Aorta (tissue), 5 donors: ENCODE results near the gene TLCD5. TPM values are rescaled to one million over a fixed set of nuclear protein-coding genes. Genes with fewer than 3 reads are reported as not detected.
A peak's percentile ranks its signal among the peaks of the same experiment; 100 is the strongest.

Source experiments
- ATAC-seq: fragments of 200-7000 bp; cut with Tn5 transposase; one replicate; pipeline ENCODE4 v1.9.1; 2022; ENCODE audit warnings: moderate library complexity; ENCODE audit not compliant: low FRiP score
- DNase-seq, 2 donors: peaks; one replicate each; pipeline ENCODE4 v3.0.0-alpha.2; 2020
- H3K27ac ChIP-seq, 2 donors: one replicate each; pipeline ENCODE4 v1.5.1; 2013; ENCODE audit warnings: low read length in 2 of 2, mild to moderate bottlenecking in 2 of 2, moderate library complexity in 2 of 2, control low read depth in 1 of 2, inconsistent platforms in 1 of 2, low read depth in 1 of 2
- H3K27me3 ChIP-seq, 2 donors: one replicate each; pipeline ENCODE4 v1.6.1; 2013; ENCODE audit warnings: control low read depth in 1 of 2, low read length in 1 of 2, mild to moderate bottlenecking in 1 of 2, moderate library complexity in 1 of 2; ENCODE audit not compliant: insufficient read depth in 2 of 2, control insufficient read depth in 1 of 2
- H3K36me3 ChIP-seq, 2 donors: one replicate each; pipeline ENCODE4 v1.6.1; 2013; ENCODE audit warnings: control low read depth in 1 of 2, low read length in 1 of 2, mild to moderate bottlenecking in 1 of 2; ENCODE audit not compliant: insufficient read depth in 2 of 2, control insufficient read depth in 1 of 2
- H3K4me1 ChIP-seq, 2 donors: one replicate each; pipeline ENCODE4 v1.6.1; 2013; ENCODE audit warnings: low read length in 2 of 2, control low read depth in 1 of 2, mild to moderate bottlenecking in 1 of 2, moderate library complexity in 1 of 2; ENCODE audit not compliant: insufficient read depth in 2 of 2, control insufficient read depth in 1 of 2
- H3K4me3 ChIP-seq, 2 donors: one replicate each; pipeline ENCODE4 v1.5.1; 2013; ENCODE audit warnings: low read length in 2 of 2, control low read depth in 1 of 2, mild to moderate bottlenecking in 1 of 2
- H3K9me3 ChIP-seq: one replicate; pipeline ENCODE4 v1.6.1; 2013; ENCODE audit warnings: mild to moderate bottlenecking, low read length; ENCODE audit not compliant: control insufficient read depth
- WGBS, 2 donors: extraction: QIAGEN DNeasy Blood & Tissue Kit; methylation state at CpG; one replicate each; pipeline ENCODE4 v1.1.7; 2013; 5-methylcytosine and 5-hydroxymethylcytosine counted together
- intact Hi-C, 2 donors: fragments of 100-400 bp; cut with DNase I; formaldehyde crosslinking; loops; one replicate each; pipeline versions ENCODE4 v1.14.2 to v1.15.0; 2022
- polyA plus RNA-seq, 2 donors: library from polyadenylated mRNA; stranded (reverse); fragments of 200-250 nt; gene quantifications; one replicate each; pipeline ENCODE4 v1.2.3, GENCODE V29; 2013
- total RNA-seq, 2 donors: library from RNA; stranded (reverse); fragmentation: NEBNext Ultra II Directional; extraction: Animal tissue kit (Norgen Biotek cat#: 25700); gene quantifications; one replicate each; pipeline ENCODE4 v1.2.1, GENCODE V29; 2021
- donor health status: healthy with polysubstance abuse.
- donor health status: Bipolar disorder and iron deficiency.
- donor health status: DM: no; HTN: no; CAD: no.
- donor health status: DM: no; HTN: no; CAD: no.
- donor health status: DM: yes; HTN: yes; CAD: no.

Gene TLCD5
- total and polyA plus RNA-seq, 4 donors: 2.3 to 10.5 (median 7.0) TPM

- no peak overlapping the region for H3K4me3 ChIP-seq
- no peaks in the 10 kb centered on the region for H3K27me3 ChIP-seq
- no peaks in the 10 kb centered on the region for H3K4me1 ChIP-seq
- 3 to 4% methylated on average over 8 of the region's 8 CpGs for WGBS, 2 donors
- no peaks in the 10 kb centered on the region for H3K9me3 ChIP-seq
- no peaks in the 10 kb centered on the region for H3K36me3 ChIP-seq
- ATAC-seq (peak; percentile 81), DNase-seq (peak in 1 of 2 donors; percentile 65)
- H3K27ac ChIP-seq: peak overlapping the region in 1 of 2 donors; percentile 55
- intact Hi-C loops: no loop called here
Measured at GRCh38 chr11:120316880-120317688, 8.0 kb upstream of the TLCD5 start.

DNA sequence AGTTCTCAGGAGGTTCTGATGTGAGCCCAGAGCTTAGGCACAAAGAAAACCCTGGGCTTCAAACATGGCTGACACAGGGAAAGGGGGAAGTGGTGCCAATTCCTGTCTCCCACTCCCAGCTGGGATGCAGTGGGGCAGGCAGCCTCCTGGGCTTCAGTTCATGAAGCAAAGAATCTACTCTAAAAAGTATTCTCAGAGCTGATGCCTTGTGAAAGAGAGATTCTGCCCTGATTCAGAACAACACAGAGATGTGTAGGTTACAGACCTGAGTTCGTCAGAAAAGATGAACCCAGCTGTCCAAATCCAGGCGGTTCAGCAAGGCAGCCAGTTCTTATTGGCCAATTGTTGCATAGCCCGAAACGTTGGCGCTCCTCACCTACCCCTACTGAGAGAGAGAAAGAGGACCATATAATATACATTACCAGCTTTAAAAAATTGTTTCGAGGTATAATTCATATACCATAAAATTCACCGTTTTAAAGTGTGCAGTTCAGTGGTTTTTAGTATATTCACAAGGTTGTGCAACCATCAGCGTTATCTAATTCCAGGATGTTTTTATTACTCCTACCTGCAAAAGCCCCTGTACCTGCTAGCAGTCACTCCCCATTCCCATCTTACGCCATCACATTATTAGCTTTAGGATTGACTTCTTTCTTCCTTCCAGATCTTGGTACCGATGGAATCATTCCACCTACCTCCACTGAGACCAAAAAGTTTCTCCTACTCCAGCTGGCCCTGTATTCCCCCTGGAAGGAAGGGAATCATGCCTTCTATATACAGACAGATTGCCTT is 7.2 kb upstream of the TLCD5 start:
- Histone ChIP-seq H3K4me1 (no peaks in the 10 kb centered on the region), H3K9me3 (no peaks in the 10 kb centered on the region), H3K4me3 (no peak overlapping the region), H3K27ac (peak overlapping the region in 1 of 2 donors; percentile 55), H3K36me3 (no peaks in the 10 kb centered on the region), H3K27me3 (no peaks in the 10 kb centered on the region)
- DNase-seq: no peak
- intact Hi-C loops: no loop called here
- WGBS, 2 donors: 78 to 80% methylated on average over 10 of the region's 10 CpGs
- ATAC-seq: no peak

DNA sequence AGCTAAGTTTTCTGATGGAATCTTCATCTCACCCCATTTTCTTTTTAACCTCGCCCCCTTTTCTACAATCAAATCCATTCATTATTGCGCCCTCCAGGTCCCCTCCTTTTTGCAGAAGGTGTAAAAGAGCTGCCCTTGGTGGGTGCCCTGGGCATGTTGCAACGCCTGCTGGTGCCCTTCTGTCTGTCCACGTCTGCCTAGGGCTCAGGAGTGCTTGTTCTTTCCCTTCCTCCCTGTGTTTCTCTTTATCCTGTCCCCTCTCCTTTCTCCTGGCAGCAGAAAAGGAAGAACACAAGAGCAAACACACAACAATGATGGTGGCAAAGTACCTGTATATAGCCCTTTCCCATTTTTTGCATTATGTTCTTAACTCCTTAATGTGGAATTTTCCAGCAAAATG is 6.2 kb upstream of the TLCD5 start:
- ATAC-seq (no peak), DNase-seq (no peak)
- intact Hi-C loops: no loop called here
- Histone ChIP-seq H3K27ac (no peak overlapping the region), H3K27me3 (no peaks in the 10 kb centered on the region), H3K36me3 (no peaks in the 10 kb centered on the region), H3K4me3 (no peak overlapping the region), H3K9me3 (no peaks in the 10 kb centered on the region), H3K4me1 (no peaks in the 10 kb centered on the region)
- 90 to 93% methylated on average over 4 of the region's 4 CpGs for WGBS, 2 donors

DNA sequence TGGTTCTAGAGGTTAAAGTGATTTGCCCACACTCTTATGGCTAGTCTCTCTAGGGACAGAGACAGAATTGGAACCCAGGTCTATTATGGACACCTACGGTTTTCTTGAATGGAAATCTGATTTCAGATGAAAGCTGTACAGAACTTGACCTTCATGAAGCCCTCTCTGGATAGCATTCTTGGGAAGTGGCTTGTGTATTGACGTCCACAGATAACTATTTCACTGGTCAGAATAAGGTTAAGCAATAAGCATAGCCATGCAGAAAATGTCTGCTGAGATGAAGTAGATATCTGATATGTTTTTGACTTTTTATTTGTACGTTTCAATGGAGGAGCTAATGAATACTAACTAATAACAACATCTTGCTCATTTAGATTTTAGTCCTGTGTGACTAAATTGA is 1.1 kb downstream of the TLCD5 start:
- H3K4me1 ChIP-seq: peaks cover 0 to under 1% of the 10 kb centered on the region in 2 donors
- intact Hi-C loops: no loop called here
- peak overlapping the region in 1 of 2 donors; percentile 65 for H3K27ac ChIP-seq
- H3K36me3 ChIP-seq: peaks cover 0 to 5% of the 10 kb centered on the region in 2 donors
- no peaks in the 10 kb centered on the region for H3K9me3 ChIP-seq
- no peak for ATAC-seq
- H3K4me3 ChIP-seq: peak overlapping the region in 1 of 2 donors; percentile 70
- no peaks in the 10 kb centered on the region for H3K27me3 ChIP-seq
- WGBS, 2 donors: 6 to 7% methylated on average over 3 of the region's 3 CpGs
- no peak for DNase-seq

- H3K36me3 ChIP-seq: peaks cover 0 to 5% of the 10 kb centered on the region in 2 donors
- no peaks in the 10 kb centered on the region for H3K27me3 ChIP-seq
- H3K9me3 ChIP-seq: no peaks in the 10 kb centered on the region
- no peak for DNase-seq
- H3K27ac ChIP-seq: no peak overlapping the region
- peaks cover 0 to 3% of the 10 kb centered on the region in 2 donors for H3K4me1 ChIP-seq
- intact Hi-C loops: no loop called here
- 6 to 9% methylated on average over 4 of the region's 4 CpGs for WGBS, 2 donors
- no peak for ATAC-seq
- no peak overlapping the region for H3K4me3 ChIP-seq
Measured at GRCh38 chr11:120326845-120327281, 1.8 kb downstream of the TLCD5 start.

DNA sequence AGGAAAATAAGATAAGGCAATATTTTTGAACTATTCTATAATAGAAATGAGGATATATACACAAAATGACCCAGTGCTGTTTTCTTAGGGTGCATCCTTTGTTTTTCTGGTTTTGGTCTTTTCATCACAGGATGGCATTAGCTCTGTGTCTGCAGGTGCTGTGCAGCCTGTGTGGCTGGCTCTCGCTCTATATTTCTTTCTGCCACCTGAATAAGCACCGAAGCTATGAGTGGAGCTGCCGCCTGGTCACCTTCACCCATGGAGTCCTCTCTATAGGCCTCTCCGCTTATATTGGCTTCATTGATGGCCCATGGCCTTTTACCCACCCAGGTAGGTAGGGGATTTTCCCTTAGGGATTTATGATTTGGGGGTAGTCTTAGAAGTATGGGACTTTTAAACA is 2.2 kb downstream of the TLCD5 start:
- peaks cover 0 to 3% of the 10 kb centered on the region in 2 donors for H3K4me1 ChIP-seq
- no peaks in the 10 kb centered on the region for H3K27me3 ChIP-seq
- DNase-seq (no peak), ATAC-seq (no peak)
- WGBS, 2 donors: 83 to 84% methylated on average over 4 of the region's 4 CpGs
- intact Hi-C loops: no loop called here
- H3K36me3 ChIP-seq: peaks cover 0 to 5% of the 10 kb centered on the region in 2 donors
- H3K27ac ChIP-seq: no peak overlapping the region
- H3K9me3 ChIP-seq: no peaks in the 10 kb centered on the region
- H3K4me3 ChIP-seq: no peak overlapping the region

- Histone ChIP-seq H3K27ac (no peak overlapping the region), H3K36me3 (peaks cover 0 to 5% of the 10 kb centered on the region in 2 donors), H3K4me3 (no peak overlapping the region), H3K4me1 (peaks cover 3 to 5% of the 10 kb centered on the region in 2 donors), H3K27me3 (no peaks in the 10 kb centered on the region), H3K9me3 (no peaks in the 10 kb centered on the region)
- no peak for ATAC-seq
- intact Hi-C loops: no loop called here
- DNase-seq: no peak
- WGBS, 2 donors: 72% methylated on average over 3 of the region's 3 CpGs
Measured at GRCh38 chr11:120329556-120329955, 4.5 kb downstream of the TLCD5 start.

- no peak for ATAC-seq
- Histone ChIP-seq H3K4me3 (no peak overlapping the region), H3K4me1 (peaks cover 3 to 5% of the 10 kb centered on the region in 2 donors), H3K27ac (peak overlapping the region in 1 of 2 donors; percentile 6), H3K9me3 (no peaks in the 10 kb centered on the region), H3K36me3 (peaks cover 0 to 5% of the 10 kb centered on the region in 2 donors), H3K27me3 (no peaks in the 10 kb centered on the region)
- DNase-seq: no peak
- intact Hi-C loops: no loop called here
- 94% methylated on average over 6 of the region's 6 CpGs for WGBS, 2 donors
Measured at GRCh38 chr11:120330045-120330444, 4.9 kb downstream of the TLCD5 start.
